ENCODE measurements around the gene ZIC4.

- TF ChIP-seq CTCF (IDR thresholded peaks at IDR 0.05 in 4 of 5, conservative IDR thresholded peaks at IDR 0.05 in 1 of 5) (no peak), POLR2A (IDR thresholded peaks at IDR 0.05) (no peak)
These were observed 914 bp downstream of the ZIC4 start for GRCh38 chr3:147405231-147406027.
